HCT116 (cell line): Measurements from ENCODE around the gene CBLC.

Source experiments
- CEBPB ChIP-seq: IDR thresholded peaks from 2 replicates; pipeline ENCODE4 v1.6.1; 2012; ENCODE audit warnings: low read depth
- CTCF ChIP-seq, 3 experiments: fragments of 200-600 bp in 1 of 3; sonication (generic) in 1 of 3; IDR thresholded peaks in 2 of 3; conservative IDR thresholded peaks in 1 of 3; 2 replicates each; pipeline ENCODE4 v1.5.1; 2012 to 2017; ENCODE audit warnings: low read depth in 2 of 3, low read length in 2 of 3, antibody characterized with exemption in 1 of 3, borderline replicate concordance in 1 of 3, control low read depth in 1 of 3, mild to moderate bottlenecking in 1 of 3, mixed read lengths in 1 of 3, mixed run types in 1 of 3, moderate library complexity in 1 of 3; ENCODE audit not compliant: insufficient read depth in 1 of 3
- EZH2 ChIP-seq: fragments of 200-600 bp; sonication (generic); IDR thresholded peaks from 2 replicates; pipeline ENCODE4 v1.6.1; 2017; ENCODE audit warnings: antibody characterized with exemption, mixed run types
- POLR2A ChIP-seq: IDR thresholded peaks from 2 replicates; pipeline ENCODE4 v1.7.0; 2011; ENCODE audit warnings: borderline replicate concordance; ENCODE audit not compliant: insufficient read depth, insufficient read length; ENCODE audit errors: extremely low read depth
- POLR2AphosphoS5 ChIP-seq: IDR thresholded peaks from 2 replicates; pipeline ENCODE4 v1.6.1; 2011; ENCODE audit warnings: mild to moderate bottlenecking, low read depth, low read length, moderate library complexity
- RAD21 ChIP-seq: IDR thresholded peaks from 2 replicates; pipeline ENCODE4 v1.6.1; 2012; ENCODE audit warnings: low read depth, mild to moderate bottlenecking
- SP1 ChIP-seq: IDR thresholded peaks from 2 replicates; pipeline ENCODE4 v1.6.1; 2012; ENCODE audit warnings: low read depth
- SRF ChIP-seq: IDR thresholded peaks from 2 replicates; pipeline ENCODE4 v1.6.1; 2012; ENCODE audit warnings: low read depth
- ZBTB33 ChIP-seq: IDR thresholded peaks from 2 replicates; pipeline ENCODE4 v1.6.1; 2011; ENCODE audit warnings: mild to moderate bottlenecking, low read length, moderate library complexity; ENCODE audit not compliant: insufficient replicate concordance; ENCODE audit errors: extremely low read depth
- ZNF274 ChIP-seq: fragments of 200-500 bp; sonication (Bioruptor generic); IDR thresholded peaks from 2 replicates; pipeline ENCODE4 v1.6.1; 2014; ENCODE audit warnings: mild to moderate bottlenecking, low read depth, low read length, inconsistent platforms

- TF ChIP-seq CTCF (IDR thresholded peaks at IDR 0.05 in 2 of 3, conservative IDR thresholded peaks at IDR 0.05 in 1 of 3; ENCODE audit: borderline replicate concordance in 1 of 3, insufficient read depth in 1 of 3, low read depth in 2 of 3, low read length in 2 of 3) (no peak), POLR2A (no peak), POLR2AphosphoS5 (no peak), SRF (no peak), SP1 (no peak), ZNF274 (no peak), CEBPB (no peak), RAD21 (no peak), EZH2 (no peak), ZBTB33 (no peak)
Observed at GRCh38 chr19:44738136-44738535, 39.6 kb upstream of the CBLC start.
